GM21360 (cell line): ENCODE data around the gene NDUFS4.
"Not testable (repeated sequence)": the region's sequence is repeated elsewhere in the genome, so short reads cannot be mapped to it uniquely, and the experiment has no call there.

Experiments
- ATAC-seq: cut with Tn5 transposase; IDR thresholded peaks from one replicate; pipeline ENCODE4 v1.9.1; 2021; ENCODE audit warnings: mild to moderate bottlenecking, moderate library complexity; ENCODE audit not compliant: unreplicated experiment

The NDUFS4 gene

DNA sequence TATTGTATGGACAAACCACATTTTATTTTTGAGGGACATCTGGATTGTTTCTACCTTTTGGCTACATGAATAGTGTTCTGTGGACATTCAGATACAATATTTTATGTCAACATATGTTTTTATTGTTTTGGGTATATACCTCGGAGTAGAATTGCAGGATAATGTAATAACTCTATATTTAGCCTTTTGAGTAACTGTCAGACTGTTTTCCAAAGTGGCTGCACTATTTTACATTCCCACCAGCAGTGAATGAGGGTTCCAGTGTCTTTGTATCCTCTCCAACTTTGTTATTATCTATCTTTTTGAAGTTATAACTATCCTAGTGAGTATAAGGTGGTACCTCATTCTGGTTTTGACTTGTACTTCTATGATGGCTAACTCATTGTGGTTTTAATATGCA is 11.0 kb downstream of the NDUFS4 start:
- ATAC-seq: no peak

DNA sequence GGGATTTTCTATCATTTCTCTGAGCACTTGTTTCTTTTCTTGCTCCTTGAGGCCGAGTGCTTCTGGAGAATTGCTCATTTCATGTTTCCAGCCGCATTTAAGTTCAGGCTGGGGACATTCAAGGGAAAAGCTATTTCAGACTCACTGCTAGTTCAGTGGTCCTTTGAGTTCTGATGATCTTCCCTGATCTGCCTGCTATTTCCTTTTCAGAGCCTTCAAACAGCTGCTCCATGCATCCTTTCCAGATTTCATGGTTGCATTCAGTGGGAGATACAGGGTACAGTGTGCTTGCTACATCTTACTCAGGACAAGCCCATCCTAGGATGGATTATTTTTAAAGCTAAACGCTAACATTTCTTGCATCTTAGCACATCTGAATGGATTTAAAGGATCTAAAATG is 14.7 kb downstream of the NDUFS4 start:
- no peak for ATAC-seq

DNA sequence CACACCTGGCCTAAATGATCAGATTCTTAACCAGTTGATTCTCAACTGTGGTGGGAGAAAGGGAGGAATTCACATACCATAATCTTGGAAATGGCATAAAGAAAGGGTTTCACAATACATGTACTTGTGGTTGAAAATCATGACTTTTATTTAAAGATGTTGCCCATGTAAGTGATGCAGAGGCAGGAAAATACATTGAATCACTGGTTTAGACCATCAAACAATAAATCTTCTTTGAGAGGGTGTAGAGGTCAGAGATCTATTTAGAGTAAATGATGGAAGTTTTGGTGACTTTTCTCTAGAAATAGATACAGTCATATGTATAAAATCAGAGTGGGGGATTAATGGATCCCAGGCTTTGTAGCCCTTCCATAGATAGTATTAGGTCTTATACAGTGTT is 15.4 kb downstream of the NDUFS4 start:
- ATAC-seq: no peak

DNA sequence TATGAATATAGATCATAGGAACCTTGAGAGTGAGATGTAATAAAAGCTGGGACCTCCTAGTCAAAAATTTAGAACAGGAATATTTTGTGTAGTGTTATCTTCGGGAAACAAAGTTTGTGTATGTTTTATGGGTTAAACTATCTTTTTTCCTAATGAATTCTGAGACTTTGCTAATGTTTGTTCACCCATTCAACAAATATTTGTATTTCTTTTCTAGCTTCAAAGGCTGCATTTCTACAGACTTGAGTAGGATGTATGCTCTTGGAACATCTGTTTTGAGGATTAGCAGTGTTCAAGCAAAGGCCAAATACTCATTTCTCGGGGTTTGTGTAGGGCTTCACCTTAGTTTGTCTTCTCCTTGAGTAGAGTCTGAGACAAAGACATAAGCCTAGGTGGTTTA is 16.2 kb downstream of the NDUFS4 start:
- ATAC-seq: no peak

DNA sequence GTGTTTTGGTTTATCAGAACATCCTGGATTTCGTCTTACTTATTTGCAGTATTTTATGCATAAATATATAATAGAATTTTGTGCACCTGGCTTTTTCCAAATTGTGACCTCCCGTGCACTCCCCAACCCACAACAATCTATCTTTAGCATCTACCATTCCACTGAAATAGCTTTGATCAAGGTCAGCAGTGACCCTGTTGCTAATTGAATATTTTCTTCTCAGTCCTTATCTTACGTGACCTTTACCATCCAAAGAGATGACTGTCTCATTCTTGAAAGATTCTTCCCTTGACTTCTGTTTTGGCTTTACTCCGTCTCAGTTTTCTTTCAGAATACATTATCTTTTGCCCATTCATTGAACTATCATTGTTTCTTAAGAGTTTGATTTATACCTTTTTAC is 18.4 kb downstream of the NDUFS4 start:
- no peak for ATAC-seq

DNA sequence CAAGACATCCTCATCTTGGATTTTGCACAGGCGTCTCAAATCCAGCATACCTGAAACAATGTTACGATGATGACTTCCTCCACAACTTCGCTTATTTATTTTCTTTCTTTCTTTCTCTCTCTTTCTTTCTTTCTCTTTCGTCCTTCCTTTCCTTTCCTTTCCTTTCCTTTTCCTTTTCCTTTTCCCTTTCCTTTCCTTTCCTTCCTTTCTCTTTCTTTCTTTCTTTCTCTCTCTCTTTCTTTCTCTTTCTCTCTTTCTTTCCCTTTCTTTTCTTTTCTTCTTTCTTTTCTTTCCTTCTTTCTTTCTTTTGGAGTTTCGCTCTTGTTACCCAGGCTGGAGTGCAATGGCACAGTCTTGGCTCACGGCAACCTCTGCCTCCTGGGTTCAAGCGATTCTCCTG is 20.1 kb downstream of the NDUFS4 start:
- no peak for ATAC-seq

DNA sequence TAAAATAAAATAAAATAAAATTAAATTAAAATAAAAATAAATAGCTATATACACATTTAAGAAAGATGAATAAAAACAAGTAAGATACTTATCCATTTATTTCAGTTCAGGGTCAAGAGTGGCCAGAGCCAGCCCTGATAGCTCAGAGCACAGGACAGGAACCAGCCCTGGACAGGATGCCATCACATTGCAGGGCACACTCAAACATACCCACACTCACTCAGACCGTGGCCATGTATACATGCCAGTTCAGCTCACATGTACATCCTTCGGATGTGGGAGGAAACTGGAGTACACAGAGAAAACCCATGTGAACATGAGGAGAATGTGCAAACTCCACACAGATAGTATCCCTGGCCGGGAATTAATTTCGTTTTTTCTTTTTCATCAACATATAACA is 21.8 kb downstream of the NDUFS4 start:
- ATAC-seq: no peak

DNA sequence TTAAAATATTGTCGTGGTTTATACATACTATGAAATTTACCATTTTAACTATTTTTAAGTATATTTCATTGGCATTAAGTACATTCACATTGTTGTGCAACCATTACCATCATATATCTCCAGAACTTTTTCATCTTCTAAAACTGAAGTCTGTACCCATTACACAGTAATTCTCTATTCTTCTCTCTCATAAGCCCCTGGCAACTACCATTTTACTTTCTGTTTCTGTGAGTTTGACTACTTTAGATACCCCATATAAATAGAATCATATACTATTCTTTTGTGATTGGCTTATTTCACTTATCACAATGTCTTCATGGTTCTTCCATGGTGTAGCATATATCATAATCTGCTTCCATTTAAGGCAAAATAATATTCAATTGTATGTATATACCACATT is 30.3 kb downstream of the NDUFS4 start:
- no peak for ATAC-seq

DNA sequence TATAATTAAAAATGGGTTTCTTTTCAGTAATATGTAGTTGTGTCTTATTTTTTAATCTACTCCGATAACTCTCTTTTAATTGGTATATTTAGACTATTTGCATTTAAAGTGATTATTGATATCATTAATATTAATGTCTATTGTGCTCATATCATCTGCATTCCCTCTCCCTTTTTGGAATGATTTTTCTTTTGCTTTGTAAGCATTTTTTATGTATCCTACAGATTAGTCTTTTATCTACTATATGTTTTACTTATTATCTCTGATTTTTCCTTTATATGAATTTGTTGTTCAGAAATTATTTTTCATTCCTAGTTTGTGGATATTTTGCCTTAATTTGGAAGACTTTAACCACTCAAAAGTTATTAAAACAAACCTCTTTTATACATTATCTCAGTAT is 34.0 kb downstream of the NDUFS4 start:
- ATAC-seq: no peak

DNA sequence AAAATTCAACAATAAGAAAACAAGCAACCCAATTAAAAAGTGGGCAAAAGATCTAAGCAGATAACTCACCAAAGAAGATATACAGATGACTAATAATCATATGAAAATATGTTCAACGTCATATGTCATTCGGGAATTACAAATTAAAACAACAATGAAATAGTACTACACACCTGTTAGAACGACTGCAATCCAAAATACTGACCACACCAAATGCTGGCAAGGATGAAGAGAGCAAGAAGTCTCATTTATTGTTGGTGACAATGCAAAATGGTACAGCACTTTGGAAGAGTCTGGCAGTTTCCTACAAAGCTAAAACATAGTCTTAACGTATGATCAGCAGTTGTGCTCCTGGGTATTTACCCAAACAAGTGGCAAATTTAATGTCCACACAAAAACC is 37.5 kb downstream of the NDUFS4 start:
- ATAC-seq: no peak

DNA sequence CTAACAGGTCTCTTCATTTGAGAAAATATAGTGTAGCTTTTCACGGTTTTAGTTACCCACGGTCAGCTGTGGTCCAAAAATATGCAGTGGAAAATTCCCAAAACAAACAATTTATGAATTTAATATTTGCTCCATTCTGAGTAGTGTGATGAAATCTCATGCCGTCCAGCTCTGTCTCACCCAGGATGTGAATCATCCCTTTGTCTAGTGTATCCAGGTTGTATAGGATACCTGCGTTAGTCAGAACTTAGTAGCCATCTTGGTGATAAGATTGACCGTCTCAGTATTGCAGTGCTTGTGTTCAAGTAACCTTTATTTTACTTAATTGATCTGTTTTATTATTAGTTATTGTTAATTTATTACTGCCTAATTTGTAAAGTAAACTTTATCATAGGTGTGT is 41.1 kb downstream of the NDUFS4 start:
- no peak for ATAC-seq

DNA sequence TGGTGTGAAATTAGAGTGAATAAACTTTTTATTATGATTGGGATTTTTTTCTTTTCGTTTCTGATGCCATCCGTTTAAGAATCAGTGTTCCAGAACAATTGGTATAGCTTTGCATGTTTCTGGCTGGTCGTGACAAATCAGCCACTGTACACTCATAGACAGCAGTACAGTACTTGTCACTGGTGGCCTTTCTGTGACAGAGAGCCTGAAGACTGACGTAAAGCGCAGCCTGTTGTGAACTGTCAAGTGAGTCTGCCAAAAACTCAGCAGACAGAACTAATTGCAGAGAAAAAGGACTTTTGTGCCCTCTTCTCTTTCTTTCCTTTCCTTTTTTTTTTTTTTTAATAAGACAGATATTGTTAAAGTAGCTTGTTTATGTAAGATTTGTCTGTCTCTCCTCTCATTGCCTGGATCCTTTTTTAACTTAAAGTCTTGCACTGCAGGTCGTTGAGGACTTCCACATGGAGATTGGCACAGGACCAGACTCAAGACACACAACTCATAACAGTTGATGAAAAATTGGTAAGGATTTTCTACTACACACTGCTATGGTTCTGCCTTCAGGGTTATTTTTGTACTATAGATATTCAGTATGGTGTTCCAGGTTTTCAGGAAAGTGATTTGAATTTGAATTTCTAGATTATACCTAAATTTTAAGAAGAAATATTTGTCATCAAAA is 42.7 kb downstream of the NDUFS4 start:
- ATAC-seq: no peak

DNA sequence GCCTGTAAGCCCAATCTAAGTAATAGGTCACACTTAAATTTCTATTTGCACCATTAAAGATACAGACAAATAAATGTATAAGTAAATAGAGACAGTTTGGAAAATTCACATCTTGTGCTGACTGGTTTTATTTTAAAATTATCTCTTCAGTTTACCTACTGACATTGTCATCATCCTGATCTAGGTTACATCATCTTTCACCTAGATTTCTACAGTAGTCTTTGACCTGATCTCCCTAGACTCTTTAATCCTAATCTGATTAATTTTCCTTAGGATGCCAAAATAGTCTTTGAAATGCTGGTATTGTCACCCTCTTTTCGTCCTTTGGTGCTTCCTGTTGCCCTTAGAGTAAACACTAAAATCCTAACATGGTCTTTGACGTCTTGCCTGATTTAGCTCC is 43.9 kb downstream of the NDUFS4 start:
- no peak for ATAC-seq

DNA sequence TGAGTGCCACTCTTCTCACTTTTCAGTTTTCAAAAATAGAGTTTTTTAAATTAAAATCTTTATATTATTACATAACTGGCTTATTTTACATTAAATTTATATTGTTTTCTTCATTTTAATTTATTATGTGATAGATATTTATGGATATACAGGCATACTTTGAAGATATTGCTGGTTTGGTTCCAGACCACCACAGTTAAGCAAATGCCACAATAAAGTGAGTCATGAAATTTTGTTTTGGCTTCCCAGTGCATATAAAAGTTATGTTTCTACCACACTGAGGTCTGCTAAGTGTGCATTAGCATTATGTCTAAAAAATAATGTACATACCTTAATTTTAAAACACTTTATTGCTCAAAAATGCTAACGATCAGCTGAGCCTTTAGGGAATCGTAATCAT is 47.4 kb downstream of the NDUFS4 start:
- no peak for ATAC-seq

DNA sequence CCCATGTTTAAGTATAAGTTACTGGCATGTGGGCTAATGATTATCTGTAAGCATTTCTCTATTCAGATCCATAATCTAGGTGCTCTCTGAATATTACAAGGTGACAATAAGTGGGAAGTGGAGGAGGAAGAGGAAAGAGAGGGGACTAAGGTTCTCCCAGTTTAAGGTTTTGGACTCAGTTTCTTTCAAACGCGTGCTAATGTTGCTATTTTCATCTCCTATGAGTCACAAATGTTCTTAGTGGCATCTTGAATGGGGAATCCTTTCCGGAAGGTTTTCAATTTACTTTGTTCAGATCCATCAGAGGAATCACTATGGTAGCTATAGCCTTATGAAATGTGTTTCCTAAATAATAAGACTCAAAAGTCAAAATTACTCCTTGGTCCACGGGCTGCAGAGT is 48.5 kb downstream of the NDUFS4 start:
- not testable (repeated sequence) for ATAC-seq

DNA sequence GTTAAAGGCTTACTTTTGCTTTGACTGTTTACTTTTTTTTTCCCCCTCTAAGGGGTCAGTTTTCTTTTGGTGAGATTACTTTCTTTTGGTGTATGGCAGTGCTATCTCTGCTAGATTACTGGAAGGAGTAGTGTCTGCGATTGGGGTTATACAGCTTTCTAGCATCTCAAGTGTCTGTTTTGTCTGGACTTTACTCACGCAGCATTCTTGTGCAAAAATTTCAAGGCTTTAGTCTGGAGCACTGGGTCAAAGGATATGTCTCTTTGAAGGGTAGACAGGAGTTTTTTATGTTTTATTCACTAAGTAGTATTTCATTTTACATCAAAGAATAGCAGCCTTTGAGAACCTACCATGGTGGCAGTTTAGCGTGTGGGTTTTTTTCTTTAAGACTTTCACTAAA is 52.6 kb downstream of the NDUFS4 start:
- no peak for ATAC-seq

DNA sequence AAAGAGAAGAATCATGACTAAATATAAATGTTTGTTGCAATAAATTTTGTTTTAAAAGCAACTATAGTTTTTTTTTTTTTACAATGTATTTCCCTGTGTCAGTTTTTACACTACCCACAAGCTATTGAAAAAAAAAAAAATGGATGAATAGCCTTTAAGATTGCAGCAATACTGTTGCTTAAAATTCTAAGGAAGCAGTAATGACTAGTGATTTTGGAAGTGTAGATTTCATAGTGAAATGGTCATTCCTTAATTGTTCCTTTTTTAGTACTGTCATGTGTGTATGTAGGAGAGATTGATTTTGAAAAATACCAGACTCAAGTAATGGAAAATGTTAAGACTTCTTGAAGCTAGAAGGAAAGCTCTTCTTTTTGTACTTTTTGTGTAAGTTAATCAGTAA is 53.1 kb downstream of the NDUFS4 start:
- no peak for ATAC-seq

DNA sequence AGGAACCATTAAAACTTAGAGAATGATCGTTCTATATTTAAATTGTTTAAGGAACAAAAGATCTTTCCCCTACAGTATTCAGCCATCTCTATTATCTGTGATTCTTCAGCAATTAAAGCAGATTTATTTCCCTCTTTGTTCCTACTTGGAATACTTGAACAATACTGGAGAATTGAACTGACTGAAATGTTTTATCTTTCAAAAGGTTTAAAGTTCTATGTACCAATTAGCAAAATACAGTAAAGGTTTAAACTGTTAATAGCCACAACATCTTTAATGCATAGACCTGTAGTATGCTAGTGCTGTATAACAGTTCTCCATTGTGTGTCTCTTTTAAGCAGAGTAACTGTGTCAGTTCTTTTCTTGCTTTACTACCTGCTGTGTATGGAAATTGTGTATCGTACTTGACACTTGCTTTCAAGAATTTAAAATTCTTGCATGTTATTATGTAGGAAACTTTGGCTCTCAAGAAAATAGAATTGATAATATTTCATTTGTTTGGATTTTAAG is 54.0 kb downstream of the NDUFS4 start:
- no peak for ATAC-seq

DNA sequence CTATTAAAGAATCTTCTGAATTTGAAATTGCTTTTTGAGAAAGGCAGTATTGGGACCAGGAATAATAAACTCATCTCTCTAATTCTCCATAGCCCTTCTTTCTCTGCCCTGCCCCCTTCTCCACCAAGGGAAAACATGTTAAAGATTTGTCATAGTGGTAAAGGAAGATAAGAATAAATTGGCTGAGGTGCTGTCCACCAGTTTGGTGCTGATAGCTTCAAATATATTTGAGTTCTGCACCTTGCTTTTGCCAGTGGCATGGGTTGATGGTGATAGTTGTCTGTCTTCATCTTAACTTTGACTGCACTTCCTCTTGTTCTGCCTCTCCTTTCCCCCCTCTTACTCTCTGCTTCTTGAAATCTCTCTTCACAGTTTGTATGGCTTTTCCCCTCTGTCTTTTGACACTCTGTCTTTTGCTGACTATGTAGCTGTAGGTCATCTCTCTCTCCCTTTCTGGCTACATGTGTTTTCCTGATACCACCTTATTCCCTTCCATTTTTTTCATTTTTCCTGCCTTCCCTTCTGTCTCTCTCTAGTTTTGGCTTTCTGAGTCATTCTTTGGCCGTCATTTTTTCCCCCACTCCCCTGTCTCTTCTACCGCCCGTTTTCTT is 56.6 kb downstream of the NDUFS4 start:
- no peak for ATAC-seq

DNA sequence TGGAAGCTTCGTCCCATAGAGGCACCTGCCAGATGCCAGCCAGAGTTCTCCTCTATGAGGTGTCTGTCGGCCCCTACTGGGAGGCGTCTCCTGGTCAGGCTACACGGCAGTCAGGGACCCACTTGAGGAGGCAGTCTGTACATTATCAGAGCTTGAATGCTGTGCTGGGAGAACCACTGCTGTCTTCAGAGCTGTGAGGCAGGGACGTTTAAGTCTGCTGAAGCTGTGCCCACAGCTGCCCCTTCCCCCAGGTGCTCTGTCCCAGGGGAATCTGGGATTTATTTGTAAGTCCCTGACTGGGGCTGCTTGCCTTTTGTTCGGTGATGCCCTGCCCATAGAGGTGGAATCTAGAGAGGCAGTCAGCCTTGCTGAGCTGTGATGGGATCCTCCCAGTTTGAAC is 70.8 kb downstream of the NDUFS4 start:
- ATAC-seq: no peak

DNA sequence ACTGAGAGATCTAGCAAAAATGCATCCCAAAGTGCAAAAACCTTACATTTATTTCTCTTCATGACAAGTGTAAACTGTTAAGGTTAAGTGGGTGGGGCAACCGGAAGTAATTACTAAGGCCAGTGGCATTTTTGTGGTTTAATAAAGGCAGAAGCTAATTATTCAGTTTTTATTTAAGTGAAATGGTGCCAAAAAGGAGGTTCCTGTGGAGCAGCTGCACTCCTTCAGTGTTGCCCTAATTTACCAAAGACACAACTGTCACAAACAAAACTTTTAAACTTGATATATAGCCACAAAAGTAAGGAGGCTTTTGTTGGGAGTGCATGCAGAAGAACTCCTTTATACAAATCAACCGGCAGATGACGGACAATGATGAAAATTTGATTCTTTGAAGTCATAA is 81.6 kb downstream of the NDUFS4 start:
- ATAC-seq: no peak

DNA sequence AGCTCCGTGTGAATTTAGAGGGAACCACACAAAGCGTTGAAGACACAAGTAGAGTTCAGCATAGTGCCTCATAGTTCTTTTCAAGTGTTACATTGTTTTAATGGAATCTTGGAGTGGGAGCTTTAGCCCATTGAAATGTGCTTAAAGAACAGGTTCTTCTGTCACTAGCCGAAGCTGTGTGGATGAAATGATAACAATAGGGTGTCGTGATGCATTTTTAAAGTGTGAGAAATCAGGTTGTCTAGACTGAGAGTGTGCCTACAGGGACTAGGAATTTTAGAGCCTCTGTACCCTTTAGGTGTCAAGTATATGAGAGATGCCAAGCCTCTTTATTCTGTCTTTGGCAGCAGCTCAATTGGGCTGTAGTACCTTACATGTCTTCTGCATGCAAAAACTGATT is 83.0 kb downstream of the NDUFS4 start:
- no peak for ATAC-seq

DNA sequence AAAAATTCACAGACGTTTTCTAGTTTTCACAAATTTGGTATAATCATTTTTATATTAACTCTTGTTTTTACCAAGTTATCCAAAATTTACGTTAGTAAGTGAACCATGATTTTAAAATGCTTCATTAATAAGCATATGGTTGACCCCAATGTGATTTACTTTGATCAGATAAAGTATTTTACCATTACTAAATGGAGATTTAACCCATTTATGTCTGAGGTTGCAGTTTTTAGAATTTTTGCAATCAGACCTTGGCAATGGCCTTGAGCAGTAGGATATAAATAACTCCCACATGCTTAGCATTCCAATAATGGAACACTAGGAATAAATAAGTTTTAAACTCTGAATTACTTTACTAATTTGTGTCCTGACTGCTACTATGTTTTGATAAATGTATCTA is 84.6 kb downstream of the NDUFS4 start:
- ATAC-seq: no peak
